Measurements from ENCODE around the gene RABEP2. TPM values are rescaled to one million over a fixed set of nuclear protein-coding genes. Genes with fewer than 3 reads are reported as not detected.
A peak's percentile ranks its signal among the peaks of the same experiment; 100 is the strongest.

RABEP2 gene
- total and polyA plus RNA-seq, 9 of the 15 experiments (the other 6 are each of a cell fraction or from before 2014, with no cell fraction given), result 0.15 to 13.4 (median 3.5) TPM

GRCh38 chr16:28950648-28951409 is 25.8 kb upstream of the RABEP2 start, which contains the start of gene NFATC2IP (continued):
- TF ChIP-seq MIER1 (IDR thresholded peaks at IDR 0.05; ENCODE audit: low read depth) (no peak), VEZF1 (CRISPR knock-in tag; IDR thresholded peaks at IDR 0.05) (peak; percentile 56), ASH1L (IDR thresholded peaks at IDR 0.05; ENCODE audit: borderline replicate concordance, low read depth, partially characterized antibody) (peak; percentile 96), ZNF311 (CRISPR knock-in tag; IDR thresholded peaks at IDR 0.05) (no peak), MAFF (IDR thresholded peaks at IDR 0.05; ENCODE audit: low read length) (no peak), E2F5 (CRISPR knock-in tag; IDR thresholded peaks at IDR 0.05) (no peak), RBM34 (IDR thresholded peaks at IDR 0.05; ENCODE audit: borderline replicate concordance, insufficient read depth, low read length) (no peak), KAT8 (IDR thresholded peaks at IDR 0.05; ENCODE audit: low read depth) (no peak), EWSR1 (IDR thresholded peaks at IDR 0.05; ENCODE audit: borderline replicate concordance, low read depth, partially characterized antibody) (no peak), GTF2E2 (tag; IDR thresholded peaks at IDR 0.05) (peak; percentile 45; the same call in 1 of the 2 replicates), KLF13 (tag; IDR thresholded peaks at IDR 0.05; ENCODE audit: borderline replicate concordance, low read depth) (no peak), BRD4 (IDR thresholded peaks at IDR 0.05) (no peak), CHD1 (IDR thresholded peaks at IDR 0.05; ENCODE audit: low read length) (peak; percentile 78), ZNF668 (CRISPR knock-in tag; IDR thresholded peaks at IDR 0.05) (no peak), KDM4B (IDR thresholded peaks at IDR 0.05; ENCODE audit: borderline replicate concordance in 2 of 2, low read depth in 1 of 2) (peak in 1 of 2 experiments; percentile 45; a peak in 1 of 4 replicates), ZHX1 (conservative IDR thresholded peaks at IDR 0.05; ENCODE audit: low read length) (no peak), ZKSCAN3 (CRISPR knock-in tag; IDR thresholded peaks at IDR 0.05) (no peak), SMARCE1 (IDR thresholded peaks at IDR 0.05) (no peak), TAF9B (IDR thresholded peaks at IDR 0.05; ENCODE audit: partially characterized antibody) (peak; percentile 82), ILK (tag; IDR thresholded peaks at IDR 0.05; ENCODE audit: borderline replicate concordance, low read depth) (no peak), RCOR1 (IDR thresholded peaks at IDR 0.05; ENCODE audit: borderline replicate concordance in 1 of 2, low read depth in 2 of 2, low read length in 2 of 2) (no peak), ZNF551 (CRISPR knock-in tag; IDR thresholded peaks at IDR 0.05) (no peak), RB1 (IDR thresholded peaks at IDR 0.05; ENCODE audit: low read depth) (peak; percentile 87)
